Subcutaneous abdominal adipose tissue (tissue), 5 donors: ENCODE measurements around the gene LILRB1.
"Not testable (repeated sequence)": the region's sequence is repeated elsewhere in the genome, so short reads cannot be mapped to it uniquely, and the experiment has no call there.

ENCODE experiments used
- H3K27ac ChIP-seq: one replicate; pipeline ENCODE4 v1.7.0; 2013; ENCODE audit warnings: low read depth, mild to moderate bottlenecking, inconsistent platforms, low read length, moderate library complexity
- H3K27me3 ChIP-seq, 5 donors: one replicate each; pipeline ENCODE4 v1.7.0; 2013; ENCODE audit warnings: low read length in 5 of 5, inconsistent platforms in 1 of 5; ENCODE audit not compliant: control insufficient read depth in 5 of 5, insufficient read depth in 4 of 5
- H3K36me3 ChIP-seq, 5 donors: one replicate each; pipeline ENCODE4 v1.7.0; 2013; ENCODE audit warnings: low read length in 5 of 5; ENCODE audit not compliant: control insufficient read depth in 5 of 5, insufficient read depth in 5 of 5
- H3K4me1 ChIP-seq, 5 donors: one replicate each; pipeline ENCODE4 v1.7.0; 2013; ENCODE audit warnings: low read length in 5 of 5, mild to moderate bottlenecking in 3 of 5, moderate library complexity in 1 of 5; ENCODE audit not compliant: control insufficient read depth in 5 of 5, insufficient read depth in 5 of 5
- H3K4me3 ChIP-seq, 5 donors: one replicate each; pipeline ENCODE4 v1.7.0; 2013; ENCODE audit warnings: low read length in 5 of 5, low read depth in 1 of 5
- H3K9ac ChIP-seq, 5 donors: one replicate each; pipeline ENCODE4 v1.7.0; 2013; ENCODE audit warnings: low read length in 5 of 5, mild to moderate bottlenecking in 4 of 5, moderate library complexity in 3 of 5
- H3K9me3 ChIP-seq, 5 donors: one replicate each; pipeline ENCODE4 v1.7.0; 2013; ENCODE audit warnings: low read length in 5 of 5; ENCODE audit not compliant: control insufficient read depth in 5 of 5
- donor health status: healthy.
- donor health status: healthy.
- donor health status: healthy.
- donor health status: healthy.
- donor health status: healthy.

LILRB1 gene

DNA sequence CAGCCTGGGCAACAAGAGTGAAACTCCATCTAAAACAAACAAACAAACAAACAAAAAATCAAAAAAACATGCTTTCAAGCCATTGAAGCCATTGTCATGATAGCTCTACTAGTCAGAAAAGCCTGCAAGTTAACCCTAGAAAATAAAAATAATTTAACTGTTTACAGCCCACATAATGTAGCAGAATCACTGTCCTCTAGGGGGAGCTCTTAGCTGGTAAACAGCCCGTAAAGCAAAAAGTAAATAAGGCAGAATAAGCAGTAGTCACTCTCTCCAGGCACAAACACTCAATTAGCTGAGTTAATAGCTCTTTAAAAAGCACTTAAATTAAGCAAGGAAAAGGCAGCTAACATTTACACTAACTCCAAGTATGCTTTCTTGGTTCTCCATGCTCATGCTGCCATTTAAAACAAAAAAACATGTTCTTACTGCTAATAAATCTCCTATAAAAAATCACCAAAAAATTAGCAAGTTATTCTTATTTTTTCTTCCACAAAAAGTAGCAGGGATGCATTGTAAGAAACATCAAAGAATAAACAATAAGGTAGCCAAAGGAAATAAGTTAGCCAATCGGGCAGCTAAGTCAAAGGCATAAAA lies 43.8 kb downstream of the LILRB1 start:
- peaks cover 0 to 4% (median 0%) of the 10 kb centered on the region in 5 donors for H3K9me3 ChIP-seq
- no peak overlapping the region for H3K27ac ChIP-seq
- no peak overlapping the region for H3K9ac ChIP-seq
- peaks cover 3 to 16% (median 10%) of the 10 kb centered on the region in 5 donors for H3K27me3 ChIP-seq
- H3K4me1 ChIP-seq: peaks cover 0 to 11% (median 7%) of the 10 kb centered on the region in 5 donors
- no peaks in the 10 kb centered on the region for H3K36me3 ChIP-seq
- no peak overlapping the region for H3K4me3 ChIP-seq

DNA sequence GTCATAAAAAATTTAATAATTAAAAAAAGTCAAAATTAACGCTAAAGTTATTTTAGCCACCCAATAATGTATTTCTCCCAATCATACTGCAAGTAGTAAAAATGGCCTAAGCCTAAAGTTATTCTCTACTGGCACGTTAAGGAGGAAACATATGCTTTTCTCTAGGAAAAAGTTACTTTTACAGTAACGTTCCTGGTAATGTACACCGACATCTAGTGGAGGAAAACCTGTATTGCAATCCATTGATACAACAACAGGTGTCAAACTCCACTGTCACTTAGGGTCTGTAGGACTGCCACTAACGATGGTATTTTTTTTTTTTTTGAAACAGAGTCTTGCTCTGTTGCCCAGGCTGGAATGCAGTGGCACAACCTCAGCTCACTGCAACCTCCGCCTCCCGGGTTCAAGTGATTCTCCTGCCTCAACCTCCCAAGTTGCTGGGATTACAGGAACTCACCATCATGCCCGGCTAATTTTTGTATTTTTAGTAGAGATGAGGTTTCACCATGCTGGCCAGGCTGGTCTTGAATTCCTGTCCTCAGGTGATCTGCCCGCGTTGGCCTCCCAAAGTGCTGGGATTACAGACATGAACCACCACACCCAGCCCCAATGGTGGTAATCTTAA lies 46.0 kb downstream of the LILRB1 start:
- not testable (repeated sequence) for H3K27me3 ChIP-seq, H3K4me3 ChIP-seq, H3K27ac ChIP-seq, H3K9me3 ChIP-seq, H3K36me3 ChIP-seq, H3K4me1 ChIP-seq, H3K9ac ChIP-seq

DNA sequence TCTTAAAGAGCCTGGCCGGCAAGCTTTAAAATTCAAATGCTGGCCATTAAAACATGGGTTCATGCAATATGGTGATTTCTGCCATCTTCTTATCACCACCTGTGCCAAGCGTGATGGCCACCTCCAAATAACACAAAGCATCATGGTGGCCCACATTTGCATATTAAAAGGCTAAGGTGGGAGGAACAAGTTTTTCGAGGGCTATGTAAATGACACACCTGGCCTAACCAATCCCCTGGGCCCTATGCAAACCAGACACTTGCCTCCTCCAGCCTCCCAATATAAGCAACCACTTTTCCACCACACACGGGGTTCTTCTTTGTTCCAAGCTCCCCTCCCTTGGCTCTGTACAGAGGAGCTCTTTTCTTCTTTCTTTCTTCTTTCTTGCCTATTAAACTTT lies 46.9 kb downstream of the LILRB1 start:
- no peaks in the 10 kb centered on the region for H3K9me3 ChIP-seq
- H3K27ac ChIP-seq: no peak overlapping the region
- no peaks in the 10 kb centered on the region for H3K36me3 ChIP-seq
- H3K4me1 ChIP-seq: no peaks in the 10 kb centered on the region
- H3K4me3 ChIP-seq: no peak overlapping the region
- peaks cover 0 to 11% (median 3%) of the 10 kb centered on the region in 5 donors for H3K27me3 ChIP-seq
- H3K9ac ChIP-seq: no peak overlapping the region

DNA sequence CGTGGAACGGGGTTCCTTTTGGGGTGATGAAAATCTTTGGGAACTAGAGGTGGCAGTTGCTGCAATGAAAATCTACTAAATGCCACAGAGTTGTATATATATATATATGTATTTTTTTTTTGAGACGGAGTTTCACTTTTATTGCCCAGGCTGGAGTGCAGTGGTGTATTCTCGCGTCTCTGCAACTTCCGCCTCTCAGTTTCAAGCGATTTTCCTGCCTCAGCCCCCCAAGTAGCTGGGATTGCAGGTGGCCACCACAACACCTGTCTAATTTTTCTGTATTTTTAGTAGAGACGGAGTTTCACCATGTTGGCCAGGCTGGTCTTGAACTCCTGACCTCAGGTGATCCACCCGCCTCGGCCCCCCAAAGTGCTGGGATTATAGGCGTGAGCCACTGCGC lies 51.3 kb downstream of the LILRB1 start:
- H3K4me1 ChIP-seq, H3K9me3 ChIP-seq, H3K9ac ChIP-seq, H3K36me3 ChIP-seq, H3K4me3 ChIP-seq, H3K27ac ChIP-seq: not testable (repeated sequence)
- H3K27me3 ChIP-seq: peaks cover 0 to 11% (median 3%) of the 10 kb centered on the region in 5 donors

DNA sequence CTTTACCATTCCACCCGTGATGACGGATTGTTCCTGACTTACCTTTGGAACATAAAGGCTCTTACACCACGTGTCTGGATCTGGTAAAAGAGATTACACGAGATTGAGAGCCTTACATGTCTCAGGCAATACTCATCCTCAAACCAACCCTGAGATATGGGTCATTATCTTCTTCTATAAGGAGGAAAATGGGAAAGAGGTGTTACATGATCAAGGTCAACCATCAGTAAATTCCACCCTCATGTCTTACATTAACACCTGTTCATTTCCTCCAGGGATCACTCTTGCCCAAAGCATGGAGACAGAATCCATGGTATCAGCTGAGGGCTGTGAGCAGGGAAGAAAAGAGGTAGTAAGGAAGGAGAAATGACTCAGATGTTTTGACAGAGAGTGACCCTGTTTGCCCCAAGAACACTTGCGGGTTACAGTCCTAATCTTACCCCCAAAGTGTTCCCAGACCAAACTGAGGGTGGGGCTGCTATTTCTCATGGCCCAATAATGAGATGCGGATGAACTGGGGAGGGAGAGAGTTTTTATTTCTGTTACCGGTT lies 52.1 kb downstream of the LILRB1 start:
- Histone ChIP-seq H3K9me3 (peaks cover 0 to 5% (median 0%) of the 10 kb centered on the region in 5 donors), H3K36me3 (no peaks in the 10 kb centered on the region), H3K9ac (no peak overlapping the region), H3K4me1 (no peaks in the 10 kb centered on the region), H3K27ac (no peak overlapping the region), H3K27me3 (peaks cover 0 to 11% (median 3%) of the 10 kb centered on the region in 5 donors), H3K4me3 (no peak overlapping the region)

DNA sequence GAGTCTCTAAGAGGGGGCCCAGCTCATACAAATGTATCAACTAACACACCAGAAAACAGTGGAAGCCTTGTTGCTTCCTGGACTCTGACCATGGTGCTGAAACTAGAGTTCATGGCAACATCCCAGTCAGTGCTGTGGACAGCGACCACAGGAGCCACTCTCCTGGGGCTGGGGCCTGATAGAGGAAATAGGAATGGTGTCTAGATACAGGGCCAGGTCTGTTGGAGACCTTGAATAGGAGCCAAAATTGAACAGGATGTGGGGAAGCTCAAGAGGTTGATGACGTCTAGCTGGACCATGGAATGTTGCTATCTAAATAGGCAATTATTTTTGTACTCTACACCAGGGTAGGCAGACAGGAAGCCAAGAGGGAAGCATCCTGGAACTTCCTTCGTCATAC lies 54.2 kb downstream of the LILRB1 start:
- H3K4me1 ChIP-seq: no peaks in the 10 kb centered on the region
- peaks cover 0 to 5% (median 0%) of the 10 kb centered on the region in 5 donors for H3K9me3 ChIP-seq
- no peak overlapping the region for H3K9ac ChIP-seq
- peaks cover 0 to 7% (median 5%) of the 10 kb centered on the region in 5 donors for H3K27me3 ChIP-seq
- H3K27ac ChIP-seq: no peak overlapping the region
- H3K36me3 ChIP-seq: no peaks in the 10 kb centered on the region
- H3K4me3 ChIP-seq: no peak overlapping the region
